Measurements from ENCODE around the gene ADGRD1.

ADGRD1 gene

DNA sequence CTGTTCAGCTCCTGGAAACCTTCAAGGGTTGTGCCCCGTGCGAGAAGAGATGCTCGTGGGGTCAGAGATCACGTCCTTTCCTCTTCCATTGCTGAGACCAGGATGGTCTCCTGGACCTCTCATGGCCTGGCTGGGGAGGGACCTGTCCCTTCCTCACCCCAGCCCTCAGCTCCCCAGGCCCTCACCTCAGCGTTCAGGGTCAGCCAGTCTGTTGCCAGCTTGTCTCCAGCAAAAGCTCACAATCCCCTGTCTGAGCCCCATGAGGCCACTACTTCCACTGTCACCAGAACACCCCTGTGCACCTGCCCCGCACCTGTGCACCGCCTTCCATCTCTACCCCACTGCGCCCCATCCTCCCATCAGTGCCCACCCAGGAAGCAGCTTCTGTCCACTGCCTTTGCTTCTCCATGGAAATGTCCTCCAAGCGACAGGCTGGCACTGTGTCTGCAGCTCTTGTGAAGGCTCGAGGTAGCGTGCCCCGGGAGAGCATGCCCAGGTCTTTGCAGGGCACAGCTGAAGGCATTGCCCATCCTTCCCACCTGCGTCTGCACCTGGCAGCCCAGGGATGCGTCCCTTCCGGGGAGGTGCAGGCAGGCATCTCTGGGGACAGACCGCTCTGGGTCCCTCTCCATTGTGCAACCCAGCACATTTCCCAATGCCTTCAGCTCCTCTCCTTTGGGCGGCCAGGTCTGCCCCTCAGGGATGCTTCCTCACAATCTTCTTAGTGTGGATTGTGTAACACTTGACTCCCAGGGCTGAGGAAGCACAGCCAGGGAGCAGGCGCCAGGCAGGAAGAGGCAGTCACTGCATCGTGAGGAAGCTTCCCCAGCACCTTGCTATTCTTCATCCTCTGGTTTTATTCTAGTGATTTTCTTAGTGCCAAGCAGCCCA, 179.6 kb downstream of the ADGRD1 start:
- Mint-ChIP-seq H3K36me3 (no peaks in the 10 kb centered on the region), H3K4me1 (peaks cover 9% of the 10 kb centered on the region), H3K27ac (no peak overlapping the region), H3K9me3 (no peaks in the 10 kb centered on the region), H3K27me3 (peaks cover 30% of the 10 kb centered on the region), H3K4me3 (no peak overlapping the region)
- ATAC-seq: no peak

DNA sequence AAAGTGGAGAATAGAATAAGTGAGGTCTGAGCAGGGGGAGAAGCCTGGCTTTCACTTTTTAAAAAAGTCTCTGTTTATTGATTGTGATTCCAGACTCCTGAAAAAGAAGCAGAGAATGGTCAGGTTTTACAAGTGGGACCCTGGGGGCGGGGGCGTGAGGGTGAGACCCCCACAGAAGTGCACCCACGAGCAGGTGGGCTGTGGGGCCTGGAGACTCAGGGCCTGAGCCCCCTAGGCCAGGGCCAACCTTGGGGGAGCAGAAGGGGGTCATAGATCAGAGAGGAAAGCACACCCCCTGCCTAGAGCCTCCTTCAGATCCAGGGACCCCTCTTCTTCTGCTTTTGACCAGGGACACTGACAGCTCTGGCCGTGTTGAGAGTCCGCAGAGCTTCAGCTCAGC, 180.3 kb downstream of the ADGRD1 start:
- Mint-ChIP-seq H3K9me3 (no peaks in the 10 kb centered on the region), H3K27me3 (peaks cover 36% of the 10 kb centered on the region), H3K4me1 (peaks cover 9% of the 10 kb centered on the region), H3K27ac (no peak overlapping the region), H3K36me3 (no peaks in the 10 kb centered on the region), H3K4me3 (no peak overlapping the region)
- no peak for ATAC-seq

- Mint-ChIP-seq H3K27me3 (peaks cover 43% of the 10 kb centered on the region), H3K27ac (no peak overlapping the region), H3K36me3 (no peaks in the 10 kb centered on the region), H3K4me3 (no peak overlapping the region), H3K9me3 (no peaks in the 10 kb centered on the region), H3K4me1 (peaks cover 9% of the 10 kb centered on the region)
- no peak for ATAC-seq
Observed at GRCh38 chr12:131134523-131135310, 181.0 kb downstream of the ADGRD1 start.

GRCh38 chr12:131135311-131135785, 181.6 kb downstream of the ADGRD1 start:
- Mint-ChIP-seq H3K4me3 (no peak overlapping the region), H3K4me1 (peaks cover 9% of the 10 kb centered on the region), H3K9me3 (no peaks in the 10 kb centered on the region), H3K27me3 (peaks cover 48% of the 10 kb centered on the region), H3K27ac (no peak overlapping the region), H3K36me3 (no peaks in the 10 kb centered on the region)
- ATAC-seq: no peak

DNA sequence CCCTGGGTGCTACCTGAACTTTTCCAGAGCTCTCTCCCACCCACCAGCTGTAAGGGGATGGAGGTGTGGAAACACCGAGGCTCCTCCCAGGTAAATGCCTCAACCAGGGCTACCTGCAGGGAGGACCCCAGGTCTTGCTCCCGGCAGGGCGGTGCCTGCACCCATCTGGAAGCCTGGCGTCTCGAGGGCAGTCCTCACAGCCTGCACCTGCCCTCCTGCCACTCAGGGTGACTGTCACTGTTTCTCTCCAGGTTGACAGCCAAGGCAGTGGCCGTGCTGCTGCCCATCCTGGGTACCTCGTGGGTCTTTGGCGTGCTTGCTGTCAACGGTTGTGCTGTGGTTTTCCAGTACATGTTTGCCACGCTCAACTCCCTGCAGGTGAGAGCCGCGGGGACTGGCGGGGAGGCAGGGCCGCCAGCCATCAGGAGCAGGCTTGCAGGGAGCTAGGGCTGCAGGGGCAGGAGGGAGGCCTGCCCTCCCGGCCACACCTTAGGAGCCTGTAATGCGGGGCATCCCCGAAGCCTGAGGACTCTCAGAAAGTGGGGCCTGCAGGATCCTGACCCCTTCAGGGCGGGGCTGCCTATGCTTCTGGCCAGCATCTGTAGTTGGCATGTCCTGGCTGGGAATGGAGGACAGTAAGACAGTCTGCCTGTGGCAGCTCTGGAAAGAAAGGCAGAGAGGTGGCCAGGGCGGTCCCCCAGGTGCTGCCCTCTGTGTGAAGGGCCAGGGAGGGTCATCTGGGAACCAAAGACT, 182.3 kb downstream of the ADGRD1 start:
- Mint-ChIP-seq H3K27me3 (peaks cover 48% of the 10 kb centered on the region), H3K36me3 (no peaks in the 10 kb centered on the region), H3K4me3 (no peak overlapping the region), H3K27ac (no peak overlapping the region), H3K4me1 (peaks cover 9% of the 10 kb centered on the region), H3K9me3 (no peaks in the 10 kb centered on the region)
- ATAC-seq: no peak

DNA sequence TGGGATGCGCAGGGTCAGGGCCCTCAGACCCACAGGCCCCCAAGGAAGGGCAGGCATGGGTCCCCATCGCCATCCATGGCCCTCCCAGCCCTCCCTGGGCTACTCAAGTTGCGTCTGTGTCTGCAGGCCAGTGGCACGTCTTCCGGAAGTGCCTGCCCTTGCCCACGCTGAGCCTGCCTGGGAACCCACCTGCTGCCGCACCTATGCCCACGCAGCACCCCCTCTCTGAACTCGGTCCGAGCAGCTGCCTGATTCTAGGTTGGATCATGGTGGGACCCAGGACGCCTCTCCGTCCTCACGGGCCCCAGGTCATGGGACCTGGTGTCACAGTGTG, 182.8 kb downstream of the ADGRD1 start:
- Mint-ChIP-seq H3K36me3 (no peaks in the 10 kb centered on the region), H3K4me1 (peaks cover 9% of the 10 kb centered on the region), H3K9me3 (no peaks in the 10 kb centered on the region), H3K27ac (no peak overlapping the region), H3K27me3 (peaks cover 48% of the 10 kb centered on the region), H3K4me3 (no peak overlapping the region)
- ATAC-seq: no peak

DNA sequence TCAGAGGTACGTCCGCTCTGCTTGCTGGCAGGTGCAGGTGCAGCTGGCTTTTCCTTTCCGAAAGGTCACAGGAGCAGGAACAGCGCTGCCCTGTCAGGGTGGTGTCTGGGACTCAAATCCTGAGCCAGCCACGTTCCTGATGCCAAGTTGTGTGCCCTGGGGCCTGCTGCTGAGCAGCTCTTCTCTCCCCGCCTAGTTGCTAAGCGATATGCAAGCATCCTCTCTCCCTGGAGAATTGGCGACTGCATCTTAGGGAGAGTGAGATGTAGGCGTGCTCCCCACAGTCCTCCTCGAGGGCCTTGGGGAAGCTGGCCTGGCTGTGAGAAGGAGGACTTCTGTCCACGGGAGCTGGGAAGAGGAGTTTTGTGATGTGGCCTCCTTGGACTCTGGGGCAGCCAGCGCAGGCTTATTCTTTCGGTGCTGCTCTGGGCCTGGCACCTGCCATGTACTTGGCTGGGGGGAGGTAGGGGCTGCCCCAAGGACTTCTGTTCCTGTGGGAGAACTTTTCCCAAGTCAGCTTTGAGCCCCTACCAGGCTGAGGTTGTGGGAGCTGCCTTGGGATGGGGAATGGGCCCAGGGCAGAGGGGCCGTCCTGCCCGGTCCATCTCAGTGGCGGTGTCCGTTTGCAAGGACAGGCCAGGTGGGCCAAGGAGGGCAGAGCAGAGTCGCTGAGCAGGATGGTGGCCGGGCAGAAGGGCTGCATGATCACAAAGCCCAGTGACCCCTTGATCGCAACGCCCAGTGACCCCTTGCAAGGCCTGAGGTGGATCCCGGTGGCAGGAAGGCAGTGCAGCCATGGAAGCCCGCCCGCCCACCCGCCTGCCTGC, 183.5 kb downstream of the ADGRD1 start:
- Mint-ChIP-seq H3K9me3 (no peaks in the 10 kb centered on the region), H3K4me3 (no peak overlapping the region), H3K36me3 (no peaks in the 10 kb centered on the region), H3K27ac (no peak overlapping the region), H3K4me1 (peaks cover 5% of the 10 kb centered on the region), H3K27me3 (peaks cover 42% of the 10 kb centered on the region)
- ATAC-seq: no peak

DNA sequence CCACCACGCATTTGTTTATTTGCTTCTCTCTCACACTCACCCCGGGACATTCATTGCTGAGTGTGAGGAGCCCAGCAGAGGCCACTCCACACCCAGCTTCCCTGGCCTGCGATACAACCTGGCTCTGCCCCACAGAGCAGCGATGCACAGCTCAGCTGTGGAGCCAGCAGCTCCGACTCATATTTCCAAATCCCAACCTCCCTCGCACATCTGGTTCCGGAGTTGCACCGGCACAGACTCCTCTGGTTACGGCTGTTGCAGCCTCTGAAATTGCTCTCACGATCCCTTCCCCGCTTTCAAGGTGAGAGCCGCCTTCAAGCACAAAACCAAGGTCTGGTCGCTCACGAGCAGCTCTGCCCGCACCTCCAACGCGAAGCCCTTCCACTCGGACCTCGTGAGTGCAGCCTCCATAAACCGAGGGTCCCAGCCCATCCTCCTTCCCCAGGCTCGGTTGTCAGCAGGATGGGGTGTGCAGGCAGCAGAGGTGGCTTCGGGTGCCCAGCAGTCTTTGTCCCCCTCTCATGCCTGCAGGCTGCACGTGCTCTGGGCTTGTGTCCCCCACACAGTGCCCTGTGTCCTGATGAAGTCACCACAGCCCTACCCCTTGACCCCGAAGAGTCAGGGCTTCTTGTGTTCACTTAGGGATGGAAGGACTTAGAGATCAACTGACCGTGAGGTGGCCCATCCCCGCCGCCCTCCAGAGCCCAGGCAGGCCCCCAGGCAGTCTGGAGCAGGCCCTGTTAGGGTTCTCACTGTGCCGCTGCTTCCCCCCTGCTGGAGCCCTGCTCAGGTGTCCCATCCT, 184.3 kb downstream of the ADGRD1 start:
- no peak overlapping the region for H3K4me3 Mint-ChIP-seq
- no peaks in the 10 kb centered on the region for H3K36me3 Mint-ChIP-seq
- H3K27ac Mint-ChIP-seq: no peak overlapping the region
- ATAC-seq: no peak
- H3K9me3 Mint-ChIP-seq: no peaks in the 10 kb centered on the region
- no peaks in the 10 kb centered on the region for H3K4me1 Mint-ChIP-seq
- peaks cover 34% of the 10 kb centered on the region for H3K27me3 Mint-ChIP-seq

- Mint-ChIP-seq H3K27me3 (peaks cover 26% of the 10 kb centered on the region), H3K36me3 (no peaks in the 10 kb centered on the region), H3K27ac (no peak overlapping the region), H3K9me3 (no peaks in the 10 kb centered on the region), H3K4me3 (no peak overlapping the region), H3K4me1 (peaks cover 6% of the 10 kb centered on the region)
- no peak for ATAC-seq
Observed at GRCh38 chr12:131138638-131139362, 185.1 kb downstream of the ADGRD1 start.

DNA sequence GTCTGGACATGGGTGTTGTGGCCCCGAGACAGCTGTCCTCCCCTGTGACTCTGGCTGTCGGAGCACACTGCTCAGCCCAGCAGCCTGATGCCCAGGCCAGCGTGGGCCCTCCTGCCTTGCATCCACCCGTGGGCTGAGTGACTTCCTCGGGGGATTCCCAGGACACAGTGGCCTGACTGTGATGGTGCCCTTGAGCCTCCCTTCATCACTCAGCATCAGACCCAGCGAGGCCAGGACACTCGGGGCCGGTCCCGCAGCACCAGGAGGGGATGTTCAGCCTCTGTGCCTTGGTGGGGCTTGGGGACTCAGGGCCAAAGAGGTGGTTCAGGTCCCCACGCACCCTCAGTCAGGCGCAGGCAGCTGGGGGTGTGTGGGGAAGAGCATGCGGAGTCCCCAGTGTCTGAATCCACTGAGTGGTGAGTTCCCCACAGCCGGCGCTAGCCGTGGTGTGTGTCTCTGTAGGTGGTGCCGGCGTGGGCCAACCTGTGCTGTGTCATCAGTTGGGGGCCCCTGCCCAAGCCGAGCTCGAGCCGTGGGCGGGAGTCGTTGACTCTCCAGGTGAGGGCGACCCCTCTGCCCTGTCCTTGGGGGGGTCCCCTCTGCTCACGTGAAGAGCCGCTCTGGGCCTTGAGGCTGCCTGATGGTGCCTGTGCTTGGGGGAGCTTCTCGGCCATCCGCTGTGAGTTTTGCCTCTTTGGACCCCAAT, 185.8 kb downstream of the ADGRD1 start:
- peak; percentile 5 for ATAC-seq
- Mint-ChIP-seq H3K36me3 (no peaks in the 10 kb centered on the region), H3K4me3 (no peak overlapping the region), H3K9me3 (no peaks in the 10 kb centered on the region), H3K27ac (no peak overlapping the region), H3K4me1 (peaks cover 6% of the 10 kb centered on the region), H3K27me3 (peaks cover 32% of the 10 kb centered on the region)

DNA sequence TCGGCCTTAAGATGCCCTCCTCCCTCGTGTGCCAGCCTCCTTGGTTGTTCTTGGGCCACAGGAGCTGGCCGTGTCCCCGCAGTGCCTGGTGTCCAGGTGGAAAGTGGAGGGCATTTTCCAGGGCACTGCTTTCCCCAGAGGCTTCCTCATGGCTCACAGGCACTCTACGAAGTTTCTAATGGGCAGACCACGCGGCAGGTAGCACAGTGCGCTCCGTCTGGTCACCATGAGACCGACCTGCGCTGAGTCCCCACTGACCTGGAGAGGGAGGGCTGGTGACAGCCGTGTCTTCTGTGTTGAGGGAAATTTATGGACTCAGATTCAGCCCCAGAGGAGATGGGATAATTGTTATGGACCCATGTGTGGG, 186.3 kb downstream of the ADGRD1 start:
- ATAC-seq: no peak
- Mint-ChIP-seq H3K4me3 (no peak overlapping the region), H3K36me3 (no peaks in the 10 kb centered on the region), H3K27ac (no peak overlapping the region), H3K27me3 (peaks cover 36% of the 10 kb centered on the region), H3K9me3 (no peaks in the 10 kb centered on the region), H3K4me1 (peaks cover 6% of the 10 kb centered on the region)

DNA sequence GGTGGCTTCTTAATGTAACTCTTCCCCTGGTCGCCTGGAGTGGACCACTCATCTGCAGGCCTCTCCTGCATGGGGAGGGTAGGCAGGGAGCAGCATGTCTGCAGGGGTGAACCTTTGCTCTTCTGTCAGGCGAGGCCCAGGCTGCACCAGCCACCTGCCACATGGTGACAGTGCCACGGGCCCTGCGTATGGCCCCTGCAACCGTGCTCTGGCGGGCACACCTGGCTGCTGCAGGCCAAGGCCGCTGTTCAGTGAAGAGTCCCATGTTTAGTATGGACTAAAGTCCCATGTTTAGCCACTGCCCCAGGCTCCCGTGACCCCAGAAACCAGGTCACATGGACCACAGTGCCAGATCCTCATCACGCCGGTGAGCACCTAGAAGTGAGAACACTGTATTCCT, 187.0 kb downstream of the ADGRD1 start:
- Mint-ChIP-seq H3K4me3 (no peak overlapping the region), H3K4me1 (peaks cover 6% of the 10 kb centered on the region), H3K36me3 (no peaks in the 10 kb centered on the region), H3K27me3 (peaks cover 36% of the 10 kb centered on the region), H3K27ac (no peak overlapping the region), H3K9me3 (no peaks in the 10 kb centered on the region)
- no peak for ATAC-seq

GRCh38 chr12:131141514-131141913, 187.8 kb downstream of the ADGRD1 start:
- no peaks in the 10 kb centered on the region for H3K9me3 Mint-ChIP-seq
- H3K27me3 Mint-ChIP-seq: peaks cover 36% of the 10 kb centered on the region
- ATAC-seq: no peak
- H3K36me3 Mint-ChIP-seq: no peaks in the 10 kb centered on the region
- H3K27ac Mint-ChIP-seq: no peak overlapping the region
- H3K4me3 Mint-ChIP-seq: no peak overlapping the region
- H3K4me1 Mint-ChIP-seq: peaks cover 6% of the 10 kb centered on the region
